ENCODE results near the gene SIPA1L3. TPM values are rescaled to one million over a fixed set of nuclear protein-coding genes. Genes with fewer than 3 reads are reported as not detected.
"Not testable (repeated sequence)": the region's sequence is repeated elsewhere in the genome, so short reads cannot be mapped to it uniquely, and the experiment has no call there.

The SIPA1L3 gene
- total RNA-seq, 2 donors from 2014 or later: 42.8 to 48.2 TPM

GRCh38 chr19:38223119-38223523 is 316.1 kb downstream of the SIPA1L3 start:
- Histone ChIP-seq H3K4me1 (ENCODE audit: control insufficient read depth, insufficient read depth, low read length) (no peaks in the 10 kb centered on the region), H3K27ac (ENCODE audit: low read depth, low read length) (no peak overlapping the region), H3K4me3 (ENCODE audit: low read length) (peak overlapping the region; percentile 81), H3K27me3 (ENCODE audit: control insufficient read depth, insufficient read depth, low read length, poor library complexity, severe bottlenecking) (peaks cover 7% of the 10 kb centered on the region), H3K36me3 (ENCODE audit: control insufficient read depth, insufficient read depth, low read length) (peaks cover 4% of the 10 kb centered on the region), H3K9ac (ENCODE audit: extremely low read depth, low read length, poor library complexity, severe bottlenecking) (no peak overlapping the region), H3K9me3 (ENCODE audit: control insufficient read depth, low read length) (no peaks in the 10 kb centered on the region)
- 94 to 98% methylated on average over 2 to 3 of the region's 3 CpGs for WGBS, 2 experiments (ENCODE audit: insufficient coverage in 1 of 2, insufficient read length in 1 of 2)
- Mint-ChIP-seq H3K4me3 (peak overlapping the region; percentile 66), H3K36me3 (ENCODE audit: low read depth) (no peaks in the 10 kb centered on the region), H3K27ac (no peak overlapping the region), H3K27me3 (ENCODE audit: insufficient read depth) (peaks cover 56% of the 10 kb centered on the region), H3K9me3 (no peaks in the 10 kb centered on the region), H3K4me1 (peaks cover 12% of the 10 kb centered on the region)
- TF ChIP-seq CTCF (conservative IDR thresholded peaks at IDR 0.05): no peak
- DNase-seq: no peak

- no peak overlapping the region for H3K9ac ChIP-seq (ENCODE audit: extremely low read depth, low read length, poor library complexity, severe bottlenecking)
- Mint-ChIP-seq H3K27ac (no peak overlapping the region), H3K36me3 (ENCODE audit: low read depth) (no peaks in the 10 kb centered on the region), H3K27me3 (ENCODE audit: insufficient read depth) (peaks cover 58% of the 10 kb centered on the region), H3K9me3 (no peaks in the 10 kb centered on the region), H3K4me3 (peak overlapping the region; percentile 66), H3K4me1 (peaks cover 12% of the 10 kb centered on the region)
- WGBS, 2 experiments (ENCODE audit: insufficient coverage in 1 of 2, insufficient read length in 1 of 2): 19 to 20% methylated on average over 2 to 13 of the region's 13 CpGs
- DNase-seq: no peak
- no peak for TF ChIP-seq CTCF (conservative IDR thresholded peaks at IDR 0.05)
- no peak overlapping the region for H3K27ac ChIP-seq (ENCODE audit: low read depth, low read length)
- peak overlapping the region; percentile 81 for H3K4me3 ChIP-seq (ENCODE audit: low read length)
- peaks cover 9% of the 10 kb centered on the region for H3K27me3 ChIP-seq (ENCODE audit: control insufficient read depth, insufficient read depth, low read length, poor library complexity, severe bottlenecking)
- H3K36me3 ChIP-seq (ENCODE audit: control insufficient read depth, insufficient read depth, low read length): no peaks in the 10 kb centered on the region
- no peaks in the 10 kb centered on the region for H3K4me1 ChIP-seq (ENCODE audit: control insufficient read depth, insufficient read depth, low read length)
- H3K9me3 ChIP-seq (ENCODE audit: control insufficient read depth, low read length): no peaks in the 10 kb centered on the region
Measured at GRCh38 chr19:38223617-38224013, 316.6 kb downstream of the SIPA1L3 start.

GRCh38 chr19:38224014-38224862 is 317.2 kb downstream of the SIPA1L3 start, which contains the start of gene DPF1:
Gene DPF1, minus strand, starts transcription at chr19:38224222. Its CDS starts 80 bp downstream, at chr19:38224142.
- no peaks in the 10 kb centered on the region for H3K36me3 Mint-ChIP-seq (ENCODE audit: low read depth)
- H3K27me3 Mint-ChIP-seq (ENCODE audit: insufficient read depth): peaks cover 63% of the 10 kb centered on the region
- H3K4me3 ChIP-seq (ENCODE audit: low read length): peak within 1 kb of the TSS; percentile 81
- H3K9ac ChIP-seq (ENCODE audit: extremely low read depth, low read length, poor library complexity, severe bottlenecking): no peak within 1 kb of the TSS
- peak; percentile 96 for DNase-seq
- peak; percentile 61 for TF ChIP-seq CTCF (conservative IDR thresholded peaks at IDR 0.05)
- H3K9me3 Mint-ChIP-seq: no peaks in the 10 kb centered on the region
- no peaks in the 10 kb centered on the region for H3K9me3 ChIP-seq (ENCODE audit: control insufficient read depth, low read length)
- peaks cover 15% of the 10 kb centered on the region for H3K27me3 ChIP-seq (ENCODE audit: control insufficient read depth, insufficient read depth, low read length, poor library complexity, severe bottlenecking)
- H3K36me3 ChIP-seq (ENCODE audit: control insufficient read depth, insufficient read depth, low read length): no peaks in the 10 kb centered on the region
- H3K27ac ChIP-seq (ENCODE audit: low read depth, low read length): no peak within 1 kb of the TSS
- 4 to 7% methylated on average over 31 to 61 of the region's 61 CpGs for WGBS, 2 experiments (ENCODE audit: insufficient coverage in 1 of 2, insufficient read length in 1 of 2)
- H3K4me1 ChIP-seq (ENCODE audit: control insufficient read depth, insufficient read depth, low read length): no peaks in the 10 kb centered on the region
- H3K27ac Mint-ChIP-seq: no peak within 1 kb of the TSS
- peaks cover 12% of the 10 kb centered on the region for H3K4me1 Mint-ChIP-seq
- peak within 1 kb of the TSS; percentile 66 for H3K4me3 Mint-ChIP-seq

- H3K27ac ChIP-seq (ENCODE audit: low read depth, low read length); H3K36me3 Mint-ChIP-seq (ENCODE audit: low read depth); H3K4me1 ChIP-seq (ENCODE audit: control insufficient read depth, insufficient read depth, low read length); H3K9me3 ChIP-seq (ENCODE audit: control insufficient read depth, low read length); H3K9me3 Mint-ChIP-seq; H3K9ac ChIP-seq (ENCODE audit: extremely low read depth, low read length, poor library complexity, severe bottlenecking); H3K36me3 ChIP-seq (ENCODE audit: control insufficient read depth, insufficient read depth, low read length); DNase-seq; H3K27ac Mint-ChIP-seq; H3K4me3 ChIP-seq (ENCODE audit: low read length): not testable (repeated sequence)
- peaks cover 15% of the 10 kb centered on the region for H3K27me3 ChIP-seq (ENCODE audit: control insufficient read depth, insufficient read depth, low read length, poor library complexity, severe bottlenecking)
- Mint-ChIP-seq H3K4me1 (peaks cover 12% of the 10 kb centered on the region), H3K4me3 (peak overlapping the region; percentile 66), H3K27me3 (ENCODE audit: insufficient read depth) (peaks cover 65% of the 10 kb centered on the region)
- WGBS, 2 experiments (ENCODE audit: insufficient coverage in 1 of 2, insufficient read length in 1 of 2): 82 to 95% methylated on average over 2 to 5 of the region's 6 CpGs
Measured at GRCh38 chr19:38224863-38225218, 317.8 kb downstream of the SIPA1L3 start.
